GF-D8 (cell line): ENCODE measurements around the gene SMIM27.
A peak's percentile ranks its signal among the peaks of the same experiment; 100 is the strongest.

Experiments
- DNase-seq: peaks from one replicate; lab custom pipeline; 2025; lab: John Stamatoyannopoulos, UW

The SMIM27 gene

DNA sequence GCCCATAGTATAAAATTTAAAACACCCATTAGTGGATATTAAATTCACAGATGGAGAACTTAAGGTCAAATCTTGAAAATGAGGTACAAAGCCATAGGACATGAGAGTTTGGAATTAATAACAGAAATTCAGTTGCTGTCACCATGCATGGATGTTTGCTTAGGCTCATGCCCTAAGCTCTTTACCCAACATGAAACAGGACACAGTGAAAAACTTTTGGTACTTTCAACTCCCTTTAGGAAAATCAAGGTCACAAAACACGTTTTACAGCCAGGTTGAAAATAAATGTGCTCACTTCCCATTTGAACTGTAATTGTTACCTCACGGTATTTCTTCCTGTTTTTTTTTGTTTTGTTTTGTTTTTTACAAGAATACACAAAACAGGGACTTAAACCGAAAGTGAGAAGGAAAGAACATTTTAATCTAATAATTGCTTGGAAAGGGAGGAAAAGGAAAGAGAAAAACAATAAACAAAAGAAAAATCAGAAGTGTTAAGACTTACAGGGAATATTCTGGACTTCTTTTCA is 6.3 kb downstream of the SMIM27 start:
- no peak for DNase-seq

DNA sequence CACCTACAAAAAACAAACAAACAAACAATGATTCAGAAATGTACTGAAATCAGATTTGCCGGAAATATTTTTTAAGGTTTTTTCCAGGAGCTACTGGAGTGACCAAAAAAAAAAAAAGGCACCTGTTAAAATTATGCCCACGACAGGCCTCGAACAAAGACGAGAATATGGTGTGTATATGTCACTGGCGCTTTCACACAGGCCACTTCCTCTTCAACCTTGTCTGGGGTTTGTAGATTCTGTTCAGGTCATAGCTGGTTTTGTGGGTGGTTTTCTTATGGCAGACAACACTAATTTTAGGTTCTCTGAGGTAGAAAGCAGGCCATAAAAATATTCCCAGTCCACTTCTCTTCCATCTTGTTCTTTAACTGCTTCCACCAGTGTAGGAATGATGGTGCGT is 13.8 kb downstream of the SMIM27 start:
- DNase-seq, result no peak

DNA sequence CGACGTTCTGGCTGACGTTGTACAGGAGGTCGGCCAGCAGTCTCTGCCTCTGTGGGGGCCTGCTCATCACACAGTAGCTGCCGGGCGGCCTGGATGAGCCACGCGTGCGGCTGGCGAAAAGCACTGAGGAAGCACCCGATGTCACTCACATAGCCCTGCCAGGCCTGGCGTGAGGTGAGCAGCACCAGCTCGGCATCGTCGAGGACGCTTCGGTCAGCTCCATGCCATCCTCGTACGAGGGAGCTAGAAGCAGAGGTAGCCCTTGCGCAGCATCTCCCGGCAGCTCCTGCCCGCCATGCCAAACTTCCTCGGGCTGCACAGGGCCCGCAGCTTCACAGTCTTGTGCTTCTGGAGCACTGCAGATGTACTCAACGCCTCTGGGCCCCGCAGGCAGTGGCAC is 14.6 kb downstream of the SMIM27 start:
- DNase-seq, result no peak

DNA sequence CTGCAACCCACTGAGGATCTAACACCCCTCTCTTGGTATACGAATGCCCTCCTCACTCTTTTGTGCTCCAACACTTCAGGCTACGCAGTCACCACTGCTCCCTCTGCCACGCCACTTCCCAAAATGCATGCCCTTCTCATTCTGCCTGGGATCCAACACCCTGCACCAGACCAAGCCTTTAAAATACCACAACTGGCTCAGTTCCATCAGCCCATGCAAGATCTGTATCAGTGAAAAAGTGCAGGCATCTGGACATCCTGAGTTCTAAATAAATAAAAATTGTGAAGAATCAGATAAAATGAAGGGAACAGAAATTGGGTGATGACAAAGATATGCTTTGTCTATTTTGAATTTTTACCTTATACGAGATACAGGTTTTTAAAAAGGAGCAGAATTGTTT is 18.1 kb downstream of the SMIM27 start:
- no peak for DNase-seq

DNA sequence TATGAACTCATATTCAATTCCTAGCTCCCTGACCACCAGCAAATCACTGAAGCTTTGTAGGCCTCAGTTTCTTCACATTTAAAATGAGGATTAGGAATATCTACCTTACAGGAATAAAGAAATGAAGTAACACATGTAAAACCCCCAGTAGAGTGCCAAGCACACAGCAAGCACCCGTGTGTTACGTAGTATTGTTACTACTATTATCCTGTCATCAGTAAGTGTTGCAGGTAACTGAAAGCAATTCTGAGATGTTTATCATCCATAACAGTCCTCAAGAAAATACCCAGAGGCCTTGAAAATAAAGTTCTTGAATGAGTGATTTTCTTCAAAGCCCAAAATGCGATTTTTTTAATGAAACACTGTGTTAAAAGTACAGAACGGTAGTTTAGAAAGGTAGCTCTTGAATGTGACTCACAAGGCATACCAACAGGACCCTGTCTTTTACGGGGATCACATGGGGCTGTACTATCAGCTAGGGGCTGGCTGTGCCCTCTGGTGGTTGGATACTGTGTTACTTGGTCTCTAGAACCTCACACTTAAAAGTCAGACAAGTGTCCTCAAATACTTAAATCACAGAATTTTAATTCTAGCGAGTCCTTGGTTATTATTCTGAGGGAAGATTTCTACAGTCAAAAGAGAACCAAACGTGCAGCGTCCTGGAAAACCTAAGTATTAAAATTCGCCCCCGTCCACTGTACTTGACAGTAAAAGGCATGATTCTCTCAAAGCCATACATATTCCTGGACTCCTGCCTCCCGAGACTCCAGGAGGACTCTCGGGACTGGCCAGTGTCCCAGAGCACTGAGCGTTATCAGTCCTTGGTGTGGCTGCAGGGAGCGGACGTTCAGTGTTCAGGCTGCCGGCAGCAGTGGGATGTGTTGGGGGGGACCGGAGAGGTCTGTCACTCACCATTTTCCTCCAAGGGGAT is 20.1 kb downstream of the SMIM27 start:
- DNase-seq, result peak; percentile 47

DNA sequence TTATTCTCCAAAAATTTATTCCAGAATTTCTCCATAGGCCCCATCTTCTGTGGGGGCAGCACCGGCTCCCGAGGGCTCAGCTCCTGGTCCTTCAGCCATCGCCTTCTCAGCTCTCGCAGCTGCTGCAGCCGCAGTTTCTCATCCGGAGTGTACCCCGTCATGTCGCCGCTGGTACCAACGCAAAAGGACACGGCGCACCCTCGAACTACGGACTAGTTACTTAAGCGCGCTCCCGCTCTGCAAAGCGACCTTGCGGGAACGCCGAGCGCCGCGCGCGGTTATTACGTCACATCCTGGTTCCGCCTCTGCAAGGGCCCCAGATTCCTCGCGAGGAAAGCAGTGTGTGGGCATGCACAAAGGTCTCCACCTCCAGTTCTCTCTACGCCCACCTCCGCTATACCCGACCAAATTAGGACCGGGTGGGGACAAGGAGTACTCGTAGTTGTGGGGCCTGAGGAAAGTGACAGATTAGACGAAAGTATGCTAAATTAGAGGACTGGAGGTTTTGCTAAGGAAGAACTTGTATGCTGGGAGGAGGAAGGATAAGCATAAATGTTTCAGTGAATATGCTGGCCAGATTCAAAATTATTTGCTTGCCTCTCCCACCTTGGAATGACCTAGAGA is 20.9 kb downstream of the SMIM27 start, which contains the start of gene NDUFB6:
Gene NDUFB6 (minus strand): TSS at position 260 of the 624 bp plus-strand sequence. CDS start 99 bp downstream, at position 161.
- DNase-seq, result peak; percentile 90

DNA sequence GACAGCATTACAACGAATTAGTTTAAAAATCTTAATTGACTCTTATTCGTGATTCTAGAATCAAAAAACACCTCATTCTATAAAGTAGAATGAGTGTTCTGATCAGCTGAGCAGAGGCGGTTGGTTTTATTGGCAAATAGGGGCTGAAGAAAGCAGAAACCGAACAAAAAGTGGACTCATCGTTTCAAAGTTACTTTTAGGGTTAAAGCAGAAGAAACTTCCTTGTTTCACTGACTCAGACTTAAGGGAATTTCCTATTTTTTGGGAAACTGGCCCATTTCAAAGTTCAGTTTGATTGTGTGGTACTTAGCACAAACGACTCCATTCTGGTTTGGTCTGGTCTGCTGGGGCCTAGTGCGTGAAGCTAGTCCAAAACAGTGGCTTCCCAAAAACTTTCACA is 21.7 kb downstream of the SMIM27 start:
- no peak for DNase-seq

DNA sequence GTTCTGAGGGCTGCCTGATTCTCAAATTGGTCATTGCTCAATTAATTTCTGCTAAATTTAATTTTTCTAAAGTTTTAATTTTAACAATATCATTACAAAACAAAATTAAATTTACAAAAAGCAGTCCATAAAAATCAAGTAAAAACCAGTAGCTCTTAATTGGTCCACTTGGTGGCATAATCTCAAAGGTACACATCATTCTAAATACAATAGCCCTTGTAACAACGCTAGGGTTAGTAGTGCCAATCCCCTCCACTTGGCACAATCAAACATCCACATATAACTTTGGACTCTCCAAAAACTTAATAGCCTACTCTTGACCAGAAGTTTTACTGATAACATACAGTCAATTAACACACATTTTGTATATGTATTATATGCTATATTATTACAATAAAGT is 22.7 kb downstream of the SMIM27 start:
- DNase-seq, result no peak

DNA sequence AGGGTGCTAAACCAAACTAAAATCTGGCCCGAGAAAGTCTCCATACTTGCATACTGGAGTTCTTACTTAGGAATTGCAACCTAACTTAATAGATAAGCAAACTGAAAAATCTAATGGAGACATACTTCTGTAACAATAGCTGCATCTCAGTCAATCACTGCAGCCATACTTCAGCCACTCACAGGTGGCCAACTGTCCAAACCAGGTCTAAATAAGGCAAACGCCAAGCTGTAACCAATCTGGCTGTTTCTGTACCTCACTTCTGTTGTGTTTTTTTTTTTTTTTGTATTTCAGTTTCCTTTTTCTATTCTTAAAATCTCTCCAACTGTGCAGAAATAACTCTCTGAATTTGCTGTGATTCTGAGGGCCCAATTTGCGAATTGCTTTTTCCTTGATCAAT is 25.2 kb downstream of the SMIM27 start:
- DNase-seq, result no peak

DNA sequence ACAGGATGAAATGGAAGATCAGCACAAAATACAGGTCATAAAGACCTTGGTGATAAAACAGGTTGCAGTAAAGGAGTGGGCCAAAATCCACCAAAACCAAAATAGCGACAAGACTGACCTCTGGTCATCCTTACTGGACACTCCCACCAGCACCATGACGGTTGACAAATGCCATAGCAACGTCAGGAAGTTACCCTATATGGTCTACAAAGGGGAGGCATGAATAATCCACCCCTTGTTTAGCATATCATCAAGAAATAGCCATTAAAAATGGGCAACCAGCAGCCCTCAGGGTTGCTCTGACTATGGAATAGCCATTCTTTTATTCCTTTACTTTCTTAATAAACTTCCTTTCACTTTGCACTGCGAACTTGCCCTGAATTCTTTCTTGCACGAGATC is 26.8 kb downstream of the SMIM27 start:
- no peak for DNase-seq

DNA sequence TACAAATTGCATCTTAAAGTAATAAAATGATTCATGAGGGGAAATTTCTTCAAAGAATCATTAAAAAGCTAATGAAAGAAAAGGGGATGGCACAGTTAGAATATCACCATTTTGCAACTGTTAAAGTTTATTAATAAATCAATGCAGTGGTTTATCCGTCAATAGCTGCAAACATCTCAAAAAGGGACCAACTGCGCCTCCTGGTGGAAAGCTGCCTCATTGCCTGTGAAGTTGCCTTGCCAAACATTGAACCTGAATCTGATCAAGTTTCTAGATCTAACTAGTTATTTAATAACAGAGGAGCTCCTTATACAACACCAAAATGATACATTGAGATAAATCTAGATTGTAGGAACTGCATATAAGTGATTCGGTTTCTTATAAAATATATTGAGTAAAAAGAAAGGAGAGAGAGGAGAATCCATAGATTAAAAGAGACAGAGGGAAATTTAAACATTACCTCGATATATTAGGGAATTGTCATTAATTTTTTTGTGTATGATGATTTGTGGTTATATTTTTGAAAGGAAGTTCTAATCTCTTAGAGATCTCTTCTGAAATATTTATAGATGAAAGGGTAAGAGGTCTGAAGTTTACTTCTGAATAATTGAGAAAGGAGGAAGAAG is 27.7 kb downstream of the SMIM27 start:
- DNase-seq, result no peak

DNA sequence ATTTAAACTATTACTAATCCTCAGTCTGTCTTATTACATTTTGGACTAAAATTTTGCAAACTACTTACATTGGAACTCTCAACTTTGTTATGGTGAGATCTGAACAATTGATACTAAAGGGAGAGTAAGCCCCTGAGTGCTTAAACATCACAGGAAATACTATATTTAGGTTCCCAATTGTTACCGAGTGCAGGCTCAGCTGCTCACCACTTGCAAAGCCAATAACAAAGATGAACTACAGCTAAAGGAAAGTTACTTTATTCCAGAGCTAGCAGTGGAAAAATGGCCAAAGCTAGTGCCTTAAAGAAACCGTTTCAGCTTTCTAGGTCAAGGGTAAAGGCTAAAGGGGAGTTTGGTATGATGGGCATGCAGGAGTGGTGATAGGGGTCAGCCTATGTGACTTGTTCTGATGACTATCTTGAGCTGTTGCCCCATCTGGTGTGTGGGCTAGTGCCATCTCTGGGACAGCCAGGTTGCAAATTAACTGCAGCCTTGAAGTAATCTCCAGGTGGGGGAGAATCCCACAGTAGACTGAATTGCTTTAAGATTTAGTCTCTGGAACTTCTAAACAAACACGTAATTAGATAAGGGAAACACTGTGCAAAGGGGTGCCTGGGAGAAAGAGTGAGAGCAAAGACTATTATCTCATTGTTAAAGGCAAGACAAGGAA is 28.6 kb downstream of the SMIM27 start:
- no peak for DNase-seq

DNA sequence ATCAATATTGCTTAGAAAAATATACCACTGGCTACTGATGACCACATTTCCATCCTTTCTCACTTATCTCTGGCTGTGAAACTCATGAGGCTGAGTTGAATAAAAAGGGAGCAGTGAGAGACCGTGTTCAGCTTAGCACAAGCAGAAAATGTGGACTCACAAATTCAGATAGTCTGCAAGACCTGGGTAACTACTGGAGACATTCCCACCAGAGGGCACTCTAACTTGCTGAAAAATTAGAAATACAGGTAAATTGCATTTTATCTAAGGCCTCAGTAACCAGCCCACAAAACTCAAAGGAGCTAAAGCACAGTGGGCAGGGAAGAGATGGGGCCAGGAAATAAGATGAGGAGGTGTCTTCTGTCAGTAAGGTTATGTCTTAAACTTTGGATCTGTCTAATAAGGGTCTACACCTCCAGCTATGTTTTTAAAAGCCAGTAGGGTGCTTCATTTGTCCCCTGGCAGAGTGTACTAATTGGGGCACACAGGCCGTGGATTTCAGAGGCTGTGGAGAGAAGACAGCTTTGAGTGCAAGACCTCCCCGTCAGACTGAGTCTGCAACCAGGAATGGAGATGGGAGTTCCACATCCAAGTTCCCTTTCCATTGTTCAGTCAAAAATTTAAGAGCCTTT is 29.5 kb downstream of the SMIM27 start:
- DNase-seq, result peak; percentile 31

DNA sequence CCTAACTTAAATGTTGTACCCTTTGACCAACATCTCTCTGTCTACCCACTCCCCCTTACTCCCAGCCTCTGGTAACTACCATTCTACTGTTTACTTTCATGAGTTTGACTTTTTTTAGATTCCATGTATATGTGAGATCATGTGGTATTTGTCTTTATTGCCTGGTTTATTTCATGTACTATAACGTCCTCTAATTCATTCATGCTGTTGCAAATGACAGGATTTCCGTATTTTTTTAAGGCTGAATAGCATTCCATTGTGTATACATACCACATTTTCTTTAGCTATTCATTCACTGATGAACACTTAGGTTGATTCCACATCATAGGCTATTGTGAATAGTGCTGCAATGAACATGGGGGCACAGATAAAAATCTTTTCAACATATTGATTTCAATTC is 32.7 kb downstream of the SMIM27 start:
- no peak for DNase-seq

DNA sequence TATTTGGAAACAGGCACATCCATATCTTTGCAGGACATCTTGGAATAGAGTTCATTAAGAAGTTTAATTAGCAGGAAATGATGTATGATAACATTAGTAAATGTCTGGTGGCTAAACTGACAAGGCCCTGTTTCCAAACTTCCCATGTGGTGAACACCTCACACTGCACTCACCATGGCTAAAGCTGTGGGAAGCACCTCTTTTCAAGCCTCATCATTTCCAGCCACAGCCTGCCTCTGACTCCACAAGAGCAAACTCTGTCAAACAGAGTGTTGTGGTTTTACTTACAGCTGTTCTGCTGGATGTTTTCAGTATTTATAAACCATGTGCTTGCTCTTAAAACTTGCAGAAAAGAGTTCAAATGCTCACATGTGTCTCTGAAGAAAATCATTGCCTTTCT is 35.8 kb downstream of the SMIM27 start:
- no peak for DNase-seq

DNA sequence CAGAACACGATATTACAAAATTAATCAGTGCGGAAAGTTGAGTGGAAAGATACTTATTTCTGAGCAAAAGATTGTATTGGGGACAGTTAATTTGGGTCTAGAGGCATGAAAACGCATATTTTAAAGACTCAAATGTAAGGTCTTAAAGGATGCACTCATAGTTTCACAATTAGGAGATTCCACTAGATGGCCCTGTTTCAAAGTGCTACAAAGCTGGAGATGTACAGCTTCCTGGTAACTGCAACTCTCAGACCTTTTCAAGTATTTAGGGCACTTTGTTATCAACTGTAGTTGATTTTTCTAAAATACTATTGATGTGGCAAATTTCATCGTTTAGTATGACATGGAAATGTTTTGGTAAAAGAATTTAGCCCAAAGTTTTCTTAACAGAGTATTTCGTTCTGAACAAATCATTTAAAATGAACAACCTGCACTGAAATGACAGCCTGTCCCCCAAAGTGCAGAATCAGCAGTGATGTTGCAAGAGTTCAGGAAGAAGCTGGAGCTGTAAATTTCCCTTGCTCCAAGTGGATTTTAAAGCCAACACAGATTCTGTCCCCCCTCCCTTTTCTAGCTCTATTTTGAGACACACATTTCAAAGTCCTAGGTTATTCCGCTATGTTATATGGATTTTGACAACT is 37.1 kb downstream of the SMIM27 start:
- no peak for DNase-seq

DNA sequence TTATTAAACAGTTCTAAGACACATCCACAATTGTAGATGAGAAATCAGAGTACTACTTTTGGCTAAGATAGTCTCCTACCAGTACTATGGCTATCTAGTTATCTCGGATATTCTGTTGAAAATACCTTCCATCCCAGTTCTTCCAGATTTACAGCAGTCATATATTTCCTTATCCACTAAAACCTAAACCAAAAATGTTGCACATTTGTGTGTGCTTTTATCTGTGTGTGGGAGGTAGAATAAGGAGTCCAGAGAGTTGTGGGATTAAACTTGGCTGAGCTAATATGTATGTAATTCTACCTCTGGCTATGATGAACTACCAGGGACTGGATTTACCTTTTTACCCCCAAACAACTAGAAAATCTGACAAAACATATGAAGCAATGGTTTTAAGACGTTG is 38.3 kb downstream of the SMIM27 start:
- no peak for DNase-seq

DNA sequence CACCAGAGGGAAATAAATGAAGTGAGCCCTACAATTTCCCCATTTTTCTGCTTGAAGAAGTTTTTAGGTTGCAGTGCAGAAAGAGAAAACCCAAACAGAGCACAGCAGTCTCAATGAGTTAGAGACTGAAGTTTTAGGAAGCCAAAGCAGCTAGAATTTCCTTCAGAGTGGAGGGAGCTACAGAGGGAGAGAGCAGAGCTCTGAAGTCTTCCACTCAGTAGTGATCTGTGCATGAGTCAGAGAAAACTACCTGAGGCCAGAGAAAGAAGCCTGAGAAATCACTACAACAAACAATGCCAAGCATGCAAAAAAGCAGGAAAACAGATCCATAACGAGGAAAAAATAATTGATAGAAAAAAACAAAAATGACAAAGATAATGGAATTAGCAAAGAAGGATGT is 38.8 kb downstream of the SMIM27 start:
- no peak for DNase-seq

DNA sequence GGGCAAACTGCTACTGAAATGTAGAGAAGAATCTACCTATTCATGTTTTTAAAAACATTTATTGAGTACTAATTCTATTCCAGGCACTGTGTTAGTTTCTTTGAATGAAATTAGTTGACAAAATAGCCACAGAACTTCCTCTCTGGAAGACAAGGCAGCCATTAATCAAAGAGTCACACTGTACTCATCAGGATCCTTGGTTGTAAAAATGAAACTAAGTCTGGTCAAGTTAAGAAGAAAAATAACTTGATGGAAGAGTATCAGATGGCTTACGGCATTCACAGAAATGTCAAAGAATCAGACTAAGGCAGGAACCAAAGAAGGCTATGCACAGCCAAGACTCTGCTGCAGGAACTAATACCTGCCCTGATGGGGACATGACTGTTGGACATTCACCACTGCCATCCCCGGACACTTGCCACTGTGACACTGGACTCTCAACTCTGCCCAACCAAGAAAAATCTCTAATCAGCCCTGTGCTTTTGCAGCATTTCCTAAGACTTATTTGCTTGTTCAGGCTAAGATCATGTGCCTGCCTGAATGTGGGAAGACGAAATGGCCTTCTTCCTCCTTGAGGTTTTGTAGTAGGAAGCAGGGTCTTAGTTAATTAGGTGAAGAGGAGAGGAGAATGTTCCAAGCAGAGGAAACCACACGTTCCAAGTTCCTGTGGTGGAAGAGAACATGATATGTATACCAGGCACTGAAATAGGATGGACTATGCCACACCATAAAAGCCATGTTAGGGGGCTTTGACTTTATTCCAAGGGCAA is 44.2 kb downstream of the SMIM27 start:
- DNase-seq, result peak; percentile 38

DNA sequence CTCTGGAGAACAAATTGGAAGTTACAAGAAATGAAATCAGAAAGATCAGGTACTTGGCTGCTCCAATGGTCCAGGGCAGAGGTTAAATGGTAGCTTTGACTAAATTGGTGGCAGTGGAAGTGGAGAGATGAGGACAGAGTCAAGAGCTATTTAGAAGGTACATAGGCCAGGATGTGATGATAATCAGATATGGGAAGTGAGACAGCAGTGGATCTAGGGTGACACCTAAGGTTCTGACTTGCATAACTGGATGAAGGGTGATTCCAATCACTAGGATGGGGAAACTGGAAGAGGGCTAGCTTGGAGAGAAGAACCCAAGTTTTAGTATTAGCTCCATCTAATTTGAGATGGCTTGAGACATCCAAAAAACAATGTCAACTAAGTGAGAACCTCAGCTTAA is 44.8 kb downstream of the SMIM27 start:
- no peak for DNase-seq
